Activated CD8-positive, alpha-beta memory T cell treated with anti-CD3 and anti-CD28 coated beads, Interleukin-2, amount 50 U/mL, for 24 hours (primary cell): Measurements from ENCODE around the gene ZNF605.
"Not testable (repeated sequence)": the region's sequence is repeated elsewhere in the genome, so short reads cannot be mapped to it uniquely, and the experiment has no call there.

Source experiments
- DNase-seq: peaks from one replicate; pipeline ENCODE4 v3.0.0-alpha.2; 2020; ENCODE audit errors: extremely low read depth

The ZNF605 gene

GRCh38 chr12:132956011-132956788 is at the start of gene ZNF605:
Gene ZNF605, minus strand, starts transcription at chr12:132956306. Its CDS starts 10,671 bp downstream, at chr12:132945635.
- DNase-seq = peak; percentile 63

- DNase-seq = no peak
These were observed 42.6 kb upstream of the ZNF605 start for GRCh38 chr12:132998741-132999140.

GRCh38 chr12:132986885-132987225 is 30.7 kb upstream of the ZNF605 start:
- DNase-seq = no peak

GRCh38 chr12:132986001-132986884 is 30.1 kb upstream of the ZNF605 start, which contains the start of gene ZNF26:
Gene ZNF26, plus strand, starts transcription at chr12:132986367. Its CDS starts 474 bp downstream, at chr12:132986841.
- DNase-seq = peak; percentile 73

GRCh38 chr12:132976870-132977269 is 20.8 kb upstream of the ZNF605 start:
- not testable (repeated sequence) for DNase-seq

GRCh38 chr12:132972374-132972773 is 16.3 kb upstream of the ZNF605 start:
- no peak for DNase-seq

- DNase-seq = no peak
These were observed 11.6 kb upstream of the ZNF605 start for GRCh38 chr12:132967736-132968135.

GRCh38 chr12:132966676-132967415 is 10.7 kb upstream of the ZNF605 start:
- DNase-seq = no peak

GRCh38 chr12:132965796-132966195 is 9.7 kb upstream of the ZNF605 start:
- DNase-seq = no peak

- DNase-seq = not testable (repeated sequence)
These were observed 7.8 kb upstream of the ZNF605 start for GRCh38 chr12:132963947-132964346.

GRCh38 chr12:132961790-132962189 is 5.7 kb upstream of the ZNF605 start:
- not testable (repeated sequence) for DNase-seq

- no peak for DNase-seq
These were observed 754 bp downstream of the ZNF605 start for GRCh38 chr12:132955094-132956010.

GRCh38 chr12:132954471-132955048 is 1.5 kb downstream of the ZNF605 start:
- no peak for DNase-seq

GRCh38 chr12:132953771-132954170 is 2.3 kb downstream of the ZNF605 start:
- no peak for DNase-seq

GRCh38 chr12:132953163-132953425 is 3.0 kb downstream of the ZNF605 start:
- DNase-seq = no peak

- DNase-seq = no peak
These were observed 3.5 kb downstream of the ZNF605 start for GRCh38 chr12:132952371-132953162.

GRCh38 chr12:132951649-132952048 is 4.5 kb downstream of the ZNF605 start:
- no peak for DNase-seq

- DNase-seq = no peak
These were observed 5.1 kb downstream of the ZNF605 start for GRCh38 chr12:132950844-132951535.
